Right atrium auricular region (tissue), 2 donors: ENCODE measurements around the gene PPP2R5D. TPM values are rescaled to one million over a fixed set of nuclear protein-coding genes. Genes with fewer than 3 reads are reported as not detected.

Experiments
- DNase-seq: peaks from one replicate; pipeline ENCODE4 v3.0.0-alpha.2; 2019; ENCODE audit warnings: low spot score
- H3K27ac ChIP-seq, 2 donors: fragments of 200-600 bp; sonication (generic); 1 replicate in 1 of 2; 2 replicates in 1 of 2; pipeline ENCODE4 v1.5.1; 2016 to 2019
- H3K27me3 ChIP-seq, 2 donors: fragments of 200-600 bp; sonication (generic); one replicate each; pipeline versions ENCODE4 v1.5.1 to v1.6.0; 2017 to 2019
- H3K36me3 ChIP-seq: fragments of 200-600 bp; sonication (generic); one replicate; pipeline ENCODE4 v1.5.1; 2016
- H3K4me1 ChIP-seq, 2 donors: fragments of 200-600 bp; sonication (generic); one replicate each; pipeline versions ENCODE4 v1.5.1 to v1.6.0; 2017 to 2019
- H3K4me3 ChIP-seq, 2 donors: fragments of 200-600 bp; sonication (generic); 1 replicate in 1 of 2; 2 replicates in 1 of 2; pipeline ENCODE4 v1.5.1; 2017 to 2019; ENCODE audit warnings: mild to moderate bottlenecking in 1 of 2, moderate library complexity in 1 of 2
- H3K9me3 ChIP-seq, 2 donors: fragments of 200-600 bp; sonication (generic); one replicate each; pipeline ENCODE4 v1.5.1; 2019
- total RNA-seq, 2 donors: library from RNA; depleted of rRNA; stranded (reverse); fragments of >200 nt; gene quantifications; one replicate each; pipeline ENCODE4 v1.1.0, GENCODE V29; 2016
- TF ChIP-seq, protein P1 (sequence below), 2 donors: fragments of 200-600 bp; sonication (generic); IDR thresholded peaks; one replicate each; pipeline ENCODE4 v1.5.1; 2019; ENCODE audit warnings: antibody characterized with exemption in 2 of 2

The PPP2R5D gene
- total RNA-seq, 2 donors from 2014 or later = 32.8 to 41.1 TPM

DNA sequence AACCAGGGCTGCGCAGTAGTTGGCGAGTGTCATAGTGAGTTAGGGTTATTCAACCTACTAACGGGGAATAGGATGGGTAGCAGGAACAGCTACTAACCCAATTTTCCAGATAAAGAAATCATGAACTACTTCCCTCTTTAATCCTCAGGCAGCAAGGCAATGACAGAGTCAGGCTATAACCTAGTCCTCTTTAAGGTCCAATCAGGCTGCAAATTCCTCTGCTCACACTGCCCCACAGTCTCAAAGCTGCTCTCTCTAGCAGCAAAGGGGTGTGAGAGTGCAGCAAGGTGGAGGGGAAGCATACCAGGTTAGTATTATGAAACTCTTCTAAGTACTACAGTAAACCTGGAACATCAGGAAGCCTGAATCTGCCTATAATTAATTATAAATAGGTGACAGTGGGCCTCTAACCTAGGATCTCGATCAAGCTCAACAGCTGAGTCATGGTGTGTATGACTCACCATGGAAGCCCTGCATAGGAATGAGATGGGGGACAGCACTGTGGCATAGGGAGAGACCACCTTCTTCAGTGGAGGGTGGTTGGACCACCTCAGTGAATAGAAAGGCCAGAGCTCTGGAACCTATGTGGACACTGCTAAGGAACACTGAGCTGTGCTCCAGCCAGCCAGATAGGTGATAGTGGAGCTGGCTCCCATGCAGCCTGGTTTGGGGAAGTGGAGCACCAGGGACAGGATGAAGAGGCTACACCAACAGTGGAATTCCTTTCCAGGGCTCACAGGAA, 13.3 kb upstream of the PPP2R5D start:
- H3K36me3 ChIP-seq = peaks cover 12% of the 10 kb centered on the region

DNA sequence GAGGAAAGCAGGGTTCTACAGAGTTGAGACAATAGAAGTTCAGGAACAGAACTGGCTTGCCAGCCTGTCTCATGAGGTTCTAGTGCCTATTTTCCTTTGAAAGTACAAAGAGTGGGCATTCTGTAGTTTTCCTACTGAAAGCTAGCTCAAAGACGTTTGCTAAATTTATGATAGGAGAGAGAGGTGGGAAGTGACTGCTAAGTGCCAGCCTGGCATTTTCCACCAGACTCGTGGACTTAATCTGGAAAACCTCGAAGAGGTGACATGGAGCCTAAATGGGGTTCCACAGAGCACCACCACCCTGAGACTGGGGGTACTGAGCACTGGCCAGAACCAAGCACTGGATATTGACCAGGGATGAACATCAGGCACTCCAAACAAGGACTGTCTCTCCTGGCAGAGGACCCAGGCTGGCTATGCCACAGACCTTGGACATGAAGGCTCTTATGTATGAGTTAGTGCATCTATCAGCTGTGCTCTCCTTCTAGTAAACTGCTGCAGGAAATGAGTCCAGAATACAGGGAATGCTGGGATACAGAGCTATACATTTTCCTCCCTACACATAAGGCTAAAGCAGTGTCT, 12.5 kb upstream of the PPP2R5D start:
- H3K36me3 ChIP-seq = peaks cover 4% of the 10 kb centered on the region
- no peaks in the 10 kb centered on the region for H3K27me3 ChIP-seq
- no peak overlapping the region for H3K4me3 ChIP-seq
- H3K9me3 ChIP-seq = no peaks in the 10 kb centered on the region
- H3K27ac ChIP-seq = no peak overlapping the region
- TF ChIP-seq, protein P1, sequence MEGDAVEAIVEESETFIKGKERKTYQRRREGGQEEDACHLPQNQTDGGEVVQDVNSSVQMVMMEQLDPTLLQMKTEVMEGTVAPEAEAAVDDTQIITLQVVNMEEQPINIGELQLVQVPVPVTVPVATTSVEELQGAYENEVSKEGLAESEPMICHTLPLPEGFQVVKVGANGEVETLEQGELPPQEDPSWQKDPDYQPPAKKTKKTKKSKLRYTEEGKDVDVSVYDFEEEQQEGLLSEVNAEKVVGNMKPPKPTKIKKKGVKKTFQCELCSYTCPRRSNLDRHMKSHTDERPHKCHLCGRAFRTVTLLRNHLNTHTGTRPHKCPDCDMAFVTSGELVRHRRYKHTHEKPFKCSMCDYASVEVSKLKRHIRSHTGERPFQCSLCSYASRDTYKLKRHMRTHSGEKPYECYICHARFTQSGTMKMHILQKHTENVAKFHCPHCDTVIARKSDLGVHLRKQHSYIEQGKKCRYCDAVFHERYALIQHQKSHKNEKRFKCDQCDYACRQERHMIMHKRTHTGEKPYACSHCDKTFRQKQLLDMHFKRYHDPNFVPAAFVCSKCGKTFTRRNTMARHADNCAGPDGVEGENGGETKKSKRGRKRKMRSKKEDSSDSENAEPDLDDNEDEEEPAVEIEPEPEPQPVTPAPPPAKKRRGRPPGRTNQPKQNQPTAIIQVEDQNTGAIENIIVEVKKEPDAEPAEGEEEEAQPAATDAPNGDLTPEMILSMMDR (IDR thresholded peaks at IDR 0.05) = no peak
- DNase-seq = no peak
- H3K4me1 ChIP-seq = peaks cover 0 to 14% of the 10 kb centered on the region in 2 donors

More for the DNA sequence above, 13.3 kb upstream of the PPP2R5D start:
- peaks cover 0 to 14% of the 10 kb centered on the region in 2 donors for H3K4me1 ChIP-seq
- H3K27me3 ChIP-seq = no peaks in the 10 kb centered on the region
- no peaks in the 10 kb centered on the region for H3K9me3 ChIP-seq
- no peak for DNase-seq
- no peak overlapping the region for H3K4me3 ChIP-seq
- TF ChIP-seq, protein P1 (IDR thresholded peaks at IDR 0.05) = no peak
- H3K27ac ChIP-seq = no peak overlapping the region

DNA sequence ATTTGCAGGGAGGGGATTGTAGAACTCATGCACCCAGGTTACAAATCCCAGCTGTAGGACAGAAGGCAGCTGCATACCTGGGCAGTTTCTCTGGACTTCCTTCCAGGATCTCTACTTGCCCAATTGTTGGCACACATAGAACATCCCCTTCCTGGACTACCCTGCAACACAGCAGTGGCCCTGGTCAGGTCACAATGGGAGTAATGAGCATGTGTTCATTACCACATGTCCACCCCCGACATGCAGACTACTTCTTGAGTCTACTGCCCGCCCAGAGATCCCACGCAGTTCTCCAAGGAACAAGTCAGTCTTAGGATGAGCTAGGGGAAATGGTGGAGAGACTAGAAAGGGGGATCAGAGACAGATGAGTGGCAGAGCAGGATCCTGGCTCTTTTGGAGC, 10.4 kb upstream of the PPP2R5D start:
- DNase-seq = no peak
- no peaks in the 10 kb centered on the region for H3K36me3 ChIP-seq
- TF ChIP-seq, protein P1 (IDR thresholded peaks at IDR 0.05) = no peak
- H3K4me3 ChIP-seq = no peak overlapping the region
- no peaks in the 10 kb centered on the region for H3K27me3 ChIP-seq
- H3K27ac ChIP-seq = no peak overlapping the region
- H3K9me3 ChIP-seq = no peaks in the 10 kb centered on the region
- H3K4me1 ChIP-seq = peaks cover 0 to 21% of the 10 kb centered on the region in 2 donors

DNA sequence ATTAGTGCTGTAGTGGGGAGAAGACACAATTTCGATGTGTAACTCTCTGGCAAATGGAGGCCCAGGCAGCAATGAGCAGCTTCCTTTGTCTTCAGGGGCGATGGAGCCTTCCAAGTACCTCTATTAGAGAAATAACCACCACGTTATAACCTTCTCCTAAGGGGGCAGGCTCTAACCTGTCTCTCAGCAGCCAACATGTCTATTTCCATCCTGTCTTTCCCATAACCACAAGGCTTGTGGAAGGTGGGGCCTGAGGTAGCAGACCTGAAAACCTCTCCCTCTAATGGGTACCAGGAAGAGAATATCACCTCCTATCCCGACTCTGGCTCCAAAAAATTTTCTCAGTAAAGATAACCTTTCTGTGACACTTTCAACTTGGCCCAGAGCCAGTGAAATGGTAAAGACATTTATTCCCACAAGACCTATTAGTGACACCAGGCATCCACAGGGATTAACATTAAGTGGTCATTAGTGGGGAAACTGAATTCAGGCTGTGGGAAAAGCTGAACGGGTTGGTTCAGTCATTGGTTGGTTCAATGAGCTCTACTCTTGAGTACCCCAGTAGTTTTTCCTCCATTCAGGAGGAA, 9.4 kb upstream of the PPP2R5D start:
- H3K9me3 ChIP-seq = no peaks in the 10 kb centered on the region

DNA sequence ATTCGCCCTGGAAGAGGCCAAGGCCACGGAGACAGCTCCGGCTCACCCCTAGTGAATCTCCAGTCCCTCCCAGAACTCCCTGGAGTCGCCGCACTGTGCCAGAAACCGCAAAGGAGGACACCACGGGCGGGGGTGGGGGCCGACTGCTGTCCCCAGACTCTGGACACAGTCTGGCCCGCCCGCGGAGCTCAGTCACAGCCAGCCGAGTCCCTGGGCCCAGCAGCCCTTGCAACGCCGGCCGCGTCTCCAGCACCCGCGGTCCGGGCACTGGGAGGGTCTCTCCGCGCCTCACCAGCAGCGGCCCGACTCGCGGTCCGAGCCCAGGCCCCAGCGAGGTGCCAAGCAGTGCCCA, 5.9 kb upstream of the PPP2R5D start:
- H3K27me3 ChIP-seq = no peaks in the 10 kb centered on the region
- no peak for DNase-seq
- H3K36me3 ChIP-seq = no peaks in the 10 kb centered on the region
- peak overlapping the region; percentile 71 to 95 for H3K4me3 ChIP-seq
- H3K4me1 ChIP-seq = peaks cover 0 to 20% of the 10 kb centered on the region in 2 donors
- peak overlapping the region; percentile 84 for H3K27ac ChIP-seq
- no peaks in the 10 kb centered on the region for H3K9me3 ChIP-seq
- TF ChIP-seq, protein P1 (IDR thresholded peaks at IDR 0.05) = no peak

More for the DNA sequence above, 9.4 kb upstream of the PPP2R5D start:
- Histone ChIP-seq H3K4me3 (no peak overlapping the region), H3K4me1 (peaks cover 0 to 28% of the 10 kb centered on the region in 2 donors), H3K27ac (no peak overlapping the region), H3K27me3 (no peaks in the 10 kb centered on the region), H3K36me3 (no peaks in the 10 kb centered on the region)
- TF ChIP-seq, protein P1 (IDR thresholded peaks at IDR 0.05) = no peak
- DNase-seq = no peak
